HG03460 (cell line): ENCODE results near the gene COA7.
"Not testable (repeated sequence)": the region's sequence is repeated elsewhere in the genome, so short reads cannot be mapped to it uniquely, and the experiment has no call there.

Source experiments
- ATAC-seq: cut with Tn5 transposase; IDR thresholded peaks from one replicate; pipeline ENCODE4 v1.9.1; 2021; ENCODE audit not compliant: unreplicated experiment

Gene COA7

DNA sequence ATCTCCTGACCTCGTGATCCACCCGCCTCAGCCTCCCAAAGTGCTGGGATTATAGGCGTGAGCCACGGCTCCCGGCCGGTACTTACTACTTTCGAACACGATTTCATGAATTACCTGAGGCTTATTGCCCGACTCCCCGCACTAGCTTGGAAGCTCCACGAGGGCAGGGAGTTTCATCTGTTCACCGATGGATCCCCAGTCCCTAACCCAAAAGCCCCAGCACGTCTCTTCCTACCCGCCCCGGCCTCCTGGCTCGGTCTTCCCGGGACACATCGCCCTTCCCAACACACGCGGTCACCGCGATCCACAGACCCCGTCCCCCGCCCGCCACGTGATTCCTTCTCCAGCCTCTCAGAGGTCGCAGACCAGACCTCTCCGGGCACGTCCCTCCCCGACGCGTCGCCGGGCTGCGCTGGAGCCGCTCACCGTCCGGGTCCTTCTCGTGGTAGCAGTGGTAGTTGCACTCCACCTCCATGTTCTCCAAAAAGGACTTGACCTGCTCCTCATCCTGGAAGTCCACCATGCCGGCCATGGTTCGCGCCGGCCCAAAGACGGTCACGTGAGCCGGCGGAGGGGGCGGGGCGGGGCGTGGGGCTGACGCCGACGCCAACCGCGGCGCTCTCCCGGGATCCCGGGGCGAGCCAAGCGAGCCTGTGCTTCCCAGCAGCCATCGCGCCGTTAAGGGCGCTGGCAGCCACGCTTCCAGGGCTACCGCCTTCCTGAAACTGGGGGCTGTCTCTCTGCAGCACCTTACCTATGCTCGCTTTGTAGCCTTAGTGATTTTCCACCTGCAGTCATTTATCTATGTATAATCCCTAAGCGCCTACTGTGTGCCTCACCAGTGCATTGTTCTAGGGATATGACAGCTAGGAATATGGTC, at the start of gene COA7:
COA7 (minus strand) TSS at position 553 of the 880 bp plus-strand sequence; CDS start at position 532, 21 bp downstream.
- peak; percentile 42 for ATAC-seq

DNA sequence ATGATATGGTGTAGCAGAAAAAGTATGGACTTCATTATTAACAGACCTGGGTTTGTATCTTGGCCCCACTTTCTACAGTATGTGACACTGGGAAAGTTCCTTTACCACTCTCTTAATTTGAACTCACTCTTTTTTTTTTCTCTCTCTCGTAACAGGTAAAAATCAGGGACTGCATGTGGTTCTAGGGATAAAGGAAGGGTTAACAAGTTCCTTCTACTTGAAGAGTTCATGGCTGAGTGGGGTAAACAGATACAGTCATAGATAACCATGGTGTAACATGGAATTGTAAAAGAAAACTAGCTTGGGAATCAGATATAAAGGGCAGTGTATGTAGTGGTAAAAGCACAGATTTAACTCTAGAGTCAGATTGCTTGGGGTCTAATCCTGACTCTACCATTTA, 49.3 kb upstream of the COA7 start:
- no peak for ATAC-seq

DNA sequence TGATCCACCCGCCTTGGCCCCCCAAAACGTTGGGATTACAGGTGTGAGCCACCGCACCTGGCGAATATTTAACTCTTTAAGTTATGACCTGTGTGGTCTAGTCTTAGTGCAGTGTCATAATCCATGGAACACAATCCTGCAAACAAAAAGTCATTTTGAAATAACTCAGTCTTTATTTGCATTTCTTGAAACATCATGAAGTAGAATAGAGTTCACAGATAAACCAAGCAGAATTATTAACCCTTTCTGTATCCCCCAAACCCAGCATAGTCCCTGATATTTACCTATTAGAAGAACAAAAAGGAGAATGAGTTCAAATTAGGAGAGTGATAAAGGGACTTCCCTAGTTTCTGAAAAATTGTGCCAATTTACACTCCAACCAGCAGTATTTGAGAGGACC, 48.0 kb upstream of the COA7 start:
- ATAC-seq: no peak

DNA sequence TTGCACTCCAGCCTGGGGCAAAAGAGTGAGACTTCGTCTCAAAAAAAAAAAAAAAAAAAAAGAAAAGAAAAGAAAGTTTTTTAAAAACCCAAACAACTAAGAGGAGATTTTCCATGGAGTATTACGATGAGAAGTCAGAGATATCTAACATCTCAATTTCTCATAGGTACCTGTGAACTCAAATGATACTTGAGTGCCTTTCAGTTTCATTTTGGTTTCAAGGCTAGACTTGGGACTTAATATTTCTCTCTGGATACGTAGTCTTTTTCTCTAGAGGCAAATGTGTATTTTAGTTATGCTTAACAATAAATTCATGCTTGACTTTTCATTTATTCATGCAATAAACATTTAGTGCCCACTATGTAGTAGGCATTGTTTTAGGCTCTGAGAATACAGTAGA, 43.1 kb upstream of the COA7 start:
- ATAC-seq: no peak

DNA sequence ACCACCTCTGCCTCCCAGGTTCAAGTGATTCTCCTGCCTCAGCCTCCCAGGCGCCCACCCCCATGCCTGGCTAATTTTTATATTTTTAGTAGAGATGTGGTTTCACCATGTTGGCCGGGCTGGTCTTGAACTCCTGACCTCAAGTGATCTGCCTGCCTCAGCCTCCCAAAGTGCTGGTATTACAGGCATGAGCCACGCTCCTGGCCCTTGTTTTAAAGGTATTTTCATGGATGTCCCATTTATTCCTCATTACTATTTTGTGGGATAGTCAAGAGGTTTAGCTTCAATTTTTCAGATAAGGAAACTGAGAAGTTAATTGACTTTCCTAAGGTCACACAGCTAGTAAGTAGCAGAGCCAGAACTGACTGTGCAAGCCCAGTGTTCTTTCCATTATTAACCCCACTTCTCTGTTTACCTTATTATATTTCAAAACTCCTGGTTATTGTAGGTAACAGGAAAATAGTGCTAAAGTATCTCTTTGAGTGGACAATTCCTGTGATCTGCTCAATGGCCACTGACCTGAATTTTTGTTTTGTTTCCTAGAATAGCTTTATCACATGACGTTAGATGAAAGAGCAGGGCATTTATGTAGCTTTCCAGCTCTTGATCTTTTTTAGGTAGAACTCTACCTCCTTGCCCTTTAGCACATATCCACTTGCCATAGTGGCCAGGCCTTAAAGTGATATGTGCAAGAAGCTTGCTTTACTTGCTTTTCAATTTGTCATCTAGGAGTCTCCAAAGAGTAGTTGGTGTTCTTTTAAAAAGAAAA, 41.7 kb upstream of the COA7 start:
- no peak for ATAC-seq

DNA sequence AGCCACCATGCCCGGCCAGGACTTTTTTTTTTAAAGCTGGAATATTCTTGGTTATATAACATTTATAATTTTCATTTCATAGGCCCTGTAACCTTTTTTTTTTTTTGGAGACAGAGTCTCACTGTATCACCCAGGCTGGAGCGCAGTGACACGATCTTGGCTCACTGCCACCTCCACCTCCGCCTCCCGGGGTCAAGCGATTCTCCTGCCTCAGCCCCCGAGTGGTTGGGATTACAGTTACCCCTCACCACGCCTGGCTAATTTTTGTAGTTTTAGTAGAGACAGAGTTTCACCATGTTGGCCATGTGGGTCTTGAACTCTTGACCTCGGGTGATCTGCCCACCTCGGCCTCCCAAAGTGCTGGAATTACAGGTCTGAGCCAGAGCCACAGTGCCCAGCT, 40.7 kb upstream of the COA7 start:
- no peak for ATAC-seq

DNA sequence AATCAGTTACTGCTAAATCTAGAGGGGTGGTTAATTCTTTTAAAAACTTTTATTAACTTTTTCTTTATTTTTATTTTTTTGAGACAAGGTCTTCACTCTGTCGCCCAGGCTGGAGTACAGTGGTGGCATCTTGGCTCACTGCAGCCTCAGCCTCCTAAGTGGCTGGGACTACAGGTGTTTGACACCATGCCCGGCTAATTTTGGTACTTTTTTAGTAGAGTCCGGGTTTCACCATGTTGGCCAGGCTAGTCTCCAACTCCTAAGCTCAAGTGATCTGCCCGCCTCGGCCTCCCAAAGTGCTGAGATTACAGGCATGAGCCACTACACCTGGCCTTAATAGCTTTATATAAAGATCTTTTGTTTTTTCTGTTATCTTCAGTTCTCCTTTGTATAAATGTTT, 40.0 kb upstream of the COA7 start:
- ATAC-seq: no peak

DNA sequence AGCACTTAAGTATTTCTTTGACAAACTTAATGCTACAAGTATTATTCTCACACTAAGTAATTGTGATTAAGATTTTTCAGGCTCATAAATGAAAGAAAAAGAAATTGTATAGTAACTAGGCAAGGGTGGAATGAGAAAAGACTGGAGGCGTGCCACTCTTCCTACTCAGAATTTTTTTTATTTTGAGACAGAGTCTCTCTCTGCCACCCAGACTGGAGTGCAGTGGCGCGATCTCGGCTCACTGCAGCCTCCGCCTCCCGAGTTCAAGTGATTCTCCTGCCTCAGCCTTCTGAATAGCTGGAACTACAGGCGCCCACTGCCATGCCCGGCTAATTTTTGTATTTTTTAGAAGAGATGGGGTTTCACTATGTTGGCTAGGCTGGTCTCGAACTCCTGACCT, 37.2 kb upstream of the COA7 start:
- not testable (repeated sequence) for ATAC-seq

DNA sequence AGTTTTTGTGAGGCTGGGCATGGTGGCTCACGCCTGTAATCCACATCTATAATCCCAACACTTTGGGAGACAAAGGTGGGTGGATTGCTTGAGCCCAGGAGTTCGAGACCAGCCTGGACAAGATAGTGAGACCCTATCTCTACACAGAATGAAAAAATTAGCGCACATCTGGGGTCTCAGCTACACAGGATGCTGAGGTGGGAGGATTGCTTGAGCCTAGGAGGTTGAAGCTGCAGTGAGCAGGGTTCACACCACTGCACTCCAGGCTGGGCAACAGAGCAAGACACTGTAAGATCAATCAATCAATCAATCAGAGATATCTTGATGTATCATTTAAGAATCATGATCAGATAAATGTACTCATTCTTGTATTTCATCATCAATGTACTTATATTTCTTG, 35.2 kb upstream of the COA7 start:
- no peak for ATAC-seq

DNA sequence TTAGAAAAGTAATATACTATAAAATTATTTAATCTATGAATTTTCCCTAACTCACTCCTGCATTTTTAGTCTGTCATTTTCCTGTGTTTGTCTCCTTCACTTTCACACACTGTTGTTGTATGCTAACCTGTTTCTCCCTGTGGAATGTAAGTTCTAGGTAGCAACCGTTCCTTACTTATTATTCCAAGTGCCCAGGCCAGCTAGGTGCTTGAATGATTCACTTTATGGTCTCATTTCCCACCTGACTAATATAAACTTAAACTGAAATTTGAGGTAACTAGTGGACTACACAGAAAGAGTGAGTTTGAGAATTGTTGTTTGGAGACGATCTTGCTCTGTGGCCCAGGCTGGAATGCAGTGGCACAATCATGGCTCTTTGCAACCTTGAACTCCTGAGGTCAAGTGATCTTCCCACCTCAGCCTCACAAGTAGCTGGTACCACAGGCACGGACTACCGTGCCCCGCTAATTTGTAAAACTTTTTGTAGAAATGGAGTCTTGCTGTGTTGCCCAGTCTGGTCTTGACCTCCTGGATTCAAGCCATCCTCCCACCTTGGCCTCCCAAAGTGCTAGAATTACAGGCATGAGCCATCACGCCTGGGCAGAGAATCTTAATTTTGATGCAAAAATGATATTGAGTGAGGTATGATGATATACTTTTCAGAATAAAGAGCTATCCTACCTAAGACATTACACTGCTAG, 30.0 kb upstream of the COA7 start:
- no peak for ATAC-seq

DNA sequence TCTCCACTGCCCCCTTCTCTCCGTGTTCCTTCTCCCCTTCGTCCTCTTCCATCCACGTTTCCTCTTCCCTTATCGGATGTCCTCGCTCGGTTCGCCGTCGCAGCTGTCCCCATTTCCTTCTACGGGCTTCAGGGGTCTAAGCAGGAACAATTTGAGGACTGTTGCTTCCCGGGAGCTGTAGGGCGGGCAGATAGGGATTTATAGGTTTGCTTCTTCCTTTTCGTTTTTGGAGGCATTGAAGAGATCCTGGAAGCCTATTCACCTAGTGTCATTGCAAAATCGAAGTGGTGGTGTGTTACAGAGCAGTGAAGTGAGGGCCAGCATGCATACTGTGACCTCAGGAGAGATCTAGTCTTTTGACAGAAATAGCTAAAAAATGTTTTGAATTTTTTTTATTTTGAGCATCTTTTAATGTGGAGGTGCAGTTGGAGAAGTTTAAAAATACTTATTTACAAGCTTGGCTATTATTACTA, 29.0 kb upstream of the COA7 start:
- no peak for ATAC-seq

DNA sequence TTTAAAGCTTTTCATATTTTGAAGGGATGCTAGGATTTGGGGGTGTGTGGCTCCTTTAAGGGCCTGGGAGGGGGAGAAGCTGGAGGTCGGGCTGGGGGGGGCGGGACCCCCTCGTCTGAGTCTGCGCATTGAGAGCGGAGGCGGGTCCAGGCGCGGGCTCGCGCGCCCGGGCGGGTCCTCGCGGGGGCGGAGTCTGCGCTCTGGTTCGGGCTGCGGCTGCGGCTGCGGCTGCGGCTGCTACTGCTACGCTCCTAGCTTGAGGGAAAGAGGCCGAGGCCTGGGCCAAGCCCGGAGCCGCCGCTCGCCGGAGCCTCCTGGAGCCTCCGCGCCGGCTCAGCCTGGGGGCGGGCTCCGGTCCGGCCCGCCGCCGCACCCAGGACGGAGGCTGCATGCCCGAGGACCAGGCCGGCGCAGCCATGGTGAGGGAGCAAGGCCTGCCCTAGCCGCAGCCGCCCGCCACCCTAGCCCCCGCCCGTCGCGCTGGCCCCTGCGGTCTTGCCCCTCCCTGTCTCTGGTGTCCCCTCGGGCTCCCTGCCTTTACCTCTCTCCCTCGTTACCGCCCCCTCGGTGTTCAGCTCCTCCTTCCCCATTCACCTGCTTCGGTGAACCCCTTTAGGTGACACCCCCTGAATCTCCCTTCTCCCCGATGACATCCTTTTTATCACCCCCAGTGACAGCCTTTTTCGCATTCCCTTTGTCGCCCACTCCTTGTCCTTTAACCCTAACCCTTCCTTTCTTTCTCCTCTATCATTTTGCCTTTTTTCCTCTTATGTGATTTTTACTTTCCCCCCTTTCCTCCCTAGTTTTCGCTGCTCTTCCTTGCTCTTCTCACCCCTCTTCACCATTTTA, 28.3 kb upstream of the COA7 start, which contains the start of gene ZYG11B:
ZYG11B (plus strand) TSS at position 189 of the 849 bp plus-strand sequence; CDS start at position 390, 201 bp downstream.
- peak; percentile 95 for ATAC-seq

DNA sequence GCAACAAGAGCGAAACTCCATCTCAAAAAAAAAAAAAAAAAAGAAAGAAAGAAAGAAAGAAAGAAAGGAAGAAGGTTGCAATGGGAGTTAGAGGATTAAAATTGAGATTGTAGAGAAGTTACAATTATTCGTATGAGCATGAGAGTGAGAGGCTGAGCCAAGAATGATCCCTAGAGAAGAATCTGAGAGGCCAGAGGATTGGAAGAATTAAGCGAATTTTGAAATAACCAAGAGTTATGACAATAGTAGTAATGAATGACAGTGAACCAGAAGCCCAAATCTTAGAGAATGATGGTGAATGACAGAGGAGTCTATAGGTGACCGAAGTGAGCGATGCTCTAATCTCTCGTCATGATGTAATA, 27.7 kb upstream of the COA7 start:
- ATAC-seq: no peak

DNA sequence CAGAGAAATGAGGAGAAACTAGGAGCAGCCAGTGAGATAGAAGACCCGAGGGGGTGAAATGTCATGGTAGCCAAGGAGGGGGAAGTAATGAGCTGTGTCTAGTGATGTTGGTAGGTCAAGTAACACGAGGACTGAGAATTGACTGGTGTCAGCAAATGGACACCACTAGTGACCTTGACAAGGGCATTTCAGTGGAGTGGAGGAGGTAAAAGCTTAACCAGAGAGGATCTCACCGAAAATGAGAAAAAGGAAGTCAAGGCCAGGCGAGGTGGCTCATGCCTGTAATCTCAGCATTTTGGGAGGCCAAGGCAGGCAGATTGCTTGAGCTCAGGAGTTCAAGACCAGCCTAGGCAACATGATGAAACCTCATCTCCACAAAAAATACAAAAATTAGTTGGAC, 25.1 kb upstream of the COA7 start:
- ATAC-seq: no peak

DNA sequence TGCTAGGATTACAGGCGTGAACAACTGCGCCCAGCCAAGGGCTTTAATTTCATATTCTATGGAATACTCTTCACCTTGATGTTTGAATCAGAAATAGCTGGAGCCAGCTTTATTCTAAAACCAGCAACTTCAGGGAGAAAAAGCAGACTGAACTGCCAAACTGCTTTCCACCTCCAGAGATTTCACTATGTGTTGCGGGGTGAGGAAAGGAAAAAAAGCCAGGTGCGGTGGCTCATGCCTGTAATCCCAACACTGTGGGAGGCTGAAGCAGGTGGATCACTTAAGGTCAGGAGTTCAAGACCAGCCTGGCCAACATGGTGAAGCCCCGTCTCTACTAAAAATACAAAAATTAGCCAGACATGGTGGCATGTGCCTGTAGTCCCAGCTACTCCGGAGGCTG, 17.1 kb upstream of the COA7 start:
- not testable (repeated sequence) for ATAC-seq

DNA sequence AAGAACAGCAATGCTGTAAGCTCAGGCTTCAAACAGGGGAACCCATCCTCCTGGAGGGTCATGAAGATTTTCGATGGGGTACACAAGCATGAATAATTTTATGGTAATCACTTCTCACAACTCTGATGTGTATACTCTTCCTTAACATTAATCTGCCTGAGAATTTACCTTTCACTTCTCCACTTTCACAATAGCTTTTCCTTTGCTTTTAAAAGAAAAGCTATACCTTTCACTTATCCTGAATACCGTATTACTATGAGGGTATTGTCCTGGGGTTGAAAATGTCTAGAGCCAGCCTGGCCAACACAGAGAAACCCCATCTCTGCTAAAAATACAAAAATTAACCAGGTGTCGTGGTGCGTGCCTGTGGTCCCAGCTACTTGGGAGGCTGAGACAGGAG, 15.4 kb upstream of the COA7 start:
- no peak for ATAC-seq

DNA sequence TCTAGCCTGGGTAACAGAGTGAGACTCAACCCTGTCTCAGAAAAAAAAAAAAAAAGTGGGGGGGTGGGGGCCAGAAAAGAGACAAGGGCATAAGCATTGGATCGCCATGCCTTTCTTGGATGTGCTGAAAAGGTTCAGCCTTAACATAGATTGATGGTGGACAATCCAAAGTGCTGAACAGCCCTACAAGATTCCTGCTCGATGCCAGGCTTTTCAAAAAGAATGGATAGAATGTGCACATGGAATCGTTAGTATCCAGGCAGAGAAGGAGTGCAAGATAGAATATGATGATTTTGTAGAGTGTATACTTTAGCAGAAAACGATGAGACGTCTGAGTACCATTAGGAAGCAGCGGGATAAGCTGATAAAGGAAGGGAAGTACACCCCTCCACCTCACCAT, 10.9 kb upstream of the COA7 start:
- no peak for ATAC-seq

DNA sequence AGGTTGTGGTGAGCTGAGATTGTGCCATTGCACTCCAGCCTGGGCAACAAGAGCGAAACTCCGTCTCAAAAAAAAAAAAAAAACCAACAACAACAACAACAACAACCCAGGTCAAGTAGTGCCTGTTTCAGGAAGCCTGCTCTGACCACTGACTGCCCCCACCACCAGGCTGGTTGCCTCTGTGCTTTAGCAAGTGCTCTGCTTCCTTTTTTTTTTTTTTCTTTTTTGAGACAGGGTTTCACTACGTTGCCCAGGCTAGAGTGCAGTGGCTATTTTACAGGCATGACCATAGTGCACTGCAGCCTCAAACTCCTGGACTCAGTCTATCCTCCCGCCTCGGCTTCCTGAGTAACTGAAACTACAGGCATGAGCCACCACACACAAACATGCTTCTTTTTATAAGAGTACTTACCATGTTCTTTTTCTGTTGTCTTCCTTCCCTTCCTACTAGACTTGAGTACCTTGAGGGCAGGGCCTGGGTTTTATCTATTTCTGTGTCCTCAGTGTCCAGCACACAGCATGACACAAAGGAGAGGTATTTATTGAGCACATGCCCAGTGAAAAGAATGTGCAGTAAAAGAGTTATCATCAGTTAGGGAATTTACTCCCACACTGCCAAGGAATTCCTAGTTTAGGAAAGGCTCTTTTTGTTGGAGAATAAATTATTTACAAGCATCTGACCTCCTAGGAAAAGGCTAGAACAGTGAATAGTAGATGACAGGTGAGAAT, 9.9 kb upstream of the COA7 start:
- ATAC-seq: no peak

DNA sequence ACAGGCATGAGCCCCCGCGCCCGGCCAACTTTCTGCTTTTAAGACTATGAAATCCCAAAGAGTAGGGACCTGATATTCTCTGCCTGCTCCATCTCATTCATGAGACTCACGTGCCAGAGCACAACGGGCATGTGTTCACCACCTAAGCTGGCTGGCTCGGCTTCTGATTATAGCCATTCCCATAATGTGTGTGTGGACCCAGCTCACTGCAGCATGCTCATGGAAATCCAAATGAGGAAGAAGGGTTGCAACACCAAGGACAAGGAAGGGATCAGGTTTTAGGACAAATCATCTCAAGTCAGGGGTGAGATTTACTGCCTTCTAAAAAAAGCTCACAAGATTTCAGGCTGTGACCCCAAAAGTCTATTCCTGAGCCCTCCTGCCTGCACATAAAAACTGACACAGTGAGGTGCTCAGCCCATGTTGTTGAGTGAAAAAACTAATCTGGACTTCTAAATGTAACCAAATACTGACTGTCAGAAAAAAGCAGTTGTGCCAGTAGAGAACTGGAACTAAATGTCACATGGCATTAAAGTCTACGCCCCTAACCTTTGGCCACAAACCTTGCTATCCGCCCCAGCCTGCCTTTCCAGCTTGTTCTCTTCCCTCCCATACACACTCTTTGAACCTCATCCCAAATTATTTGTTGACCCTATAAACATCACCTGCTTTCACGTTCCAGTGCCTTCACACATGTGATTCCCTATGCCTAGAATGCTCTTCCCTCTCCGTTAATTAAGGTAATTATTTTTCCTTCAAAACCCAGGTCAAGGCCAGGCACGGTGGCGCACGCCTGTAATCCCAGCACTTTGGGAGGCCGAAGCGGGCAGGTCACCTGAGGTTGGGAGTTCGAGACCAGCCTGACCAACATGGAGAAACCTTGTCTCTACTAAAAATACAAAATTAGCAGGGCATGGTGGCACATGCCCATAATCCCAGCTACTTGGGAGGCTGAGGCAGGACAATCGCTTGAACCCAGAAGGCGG, 9.1 kb upstream of the COA7 start:
- ATAC-seq: no peak
